Activated CD8-positive, alpha-beta T cell treated with anti-CD3 and anti-CD28 coated beads for 36 hours (primary cell): ENCODE results near the gene APPBP2. TPM values are rescaled to one million over a fixed set of nuclear protein-coding genes. Genes with fewer than 3 reads are reported as not detected.
"Not testable (repeated sequence)": the region's sequence is repeated elsewhere in the genome, so short reads cannot be mapped to it uniquely, and the experiment has no call there.

Source experiments
- ATAC-seq: fragments of 200-7000 bp; cut with Tn5 transposase; one replicate; pipeline ENCODE4 v1.10.0; 2021; ENCODE audit warnings: mild to moderate bottlenecking, moderate library complexity
- CTCF ChIA-PET: fragments of 350-600 bp; sonication (Branson Sonifier 250); formaldehyde crosslinking; loops from one replicate; lab custom pipeline; 2021; ENCODE audit warnings: antibody characterized with exemption; lab: Charles Lee
- POLR2A ChIA-PET: fragments of 350-600 bp; sonication (Branson Sonifier 250); formaldehyde crosslinking; loops from one replicate; lab custom pipeline; 2021; ENCODE audit warnings: antibody characterized with exemption; lab: Charles Lee
- DNase-seq: peaks from one replicate; pipeline ENCODE4 v3.0.0-alpha.2; 2020
- H3K27ac Mint-ChIP-seq: one replicate; pipeline ENCODE4 v1.8.0; 2021; ENCODE audit warnings: mild to moderate bottlenecking, mixed read lengths
- H3K27me3 Mint-ChIP-seq: one replicate; pipeline ENCODE4 v1.8.0; 2021; ENCODE audit warnings: mixed read lengths
- H3K36me3 Mint-ChIP-seq: one replicate; pipeline ENCODE4 v1.8.0; 2021; ENCODE audit warnings: low read depth, mixed read lengths
- H3K4me1 Mint-ChIP-seq: one replicate; pipeline ENCODE4 v1.8.0; 2021; ENCODE audit warnings: low read depth, mixed read lengths
- H3K4me3 Mint-ChIP-seq: one replicate; pipeline ENCODE4 v1.8.0; 2021; ENCODE audit warnings: mild to moderate bottlenecking, moderate library complexity, mixed read lengths
- H3K9me3 Mint-ChIP-seq: one replicate; pipeline ENCODE4 v1.8.0; 2021; ENCODE audit warnings: mixed read lengths
- CTCF ChIP-seq: fragments of 200-600 bp; IDR thresholded peaks from one replicate; pipeline ENCODE4 v1.8.0; 2022; ENCODE audit warnings: antibody characterized with exemption, mild to moderate bottlenecking
- intact Hi-C: fragments of 100-400 bp; cut with micrococcal nuclease; formaldehyde crosslinking; loops from one replicate; pipeline ENCODE4 v1.10.0; 2022
- total RNA-seq, 2 experiments: library from RNA; stranded (reverse); gene quantifications; one replicate each; pipeline ENCODE4 v1.2.3, GENCODE V29; 2021

Gene APPBP2
- total RNA-seq, 2 experiments from 2014 or later = 22.5 to 22.8 TPM

- Mint-ChIP-seq H3K4me3 (no peak overlapping the region), H3K27me3 (no peaks in the 10 kb centered on the region), H3K9me3 (no peaks in the 10 kb centered on the region), H3K27ac (no peak overlapping the region), H3K4me1 (peaks cover 4% of the 10 kb centered on the region), H3K36me3 (no peaks in the 10 kb centered on the region)
- ATAC-seq (no peak), DNase-seq (peak; percentile 4)
- intact Hi-C loops = no loop called here
- POLR2A ChIA-PET = interaction anchor here (0.9 to 1.1 kb wide), 2 partner anchors 13 to 281 kb away, joined by 3 read pairs; no protein-coding TSS in a partner anchor
- CTCF ChIA-PET = interaction anchor here (1.4 to 2.1 kb wide), 2 partner anchors 12 to 214 kb away, joined by 4 to 5 read pairs; no protein-coding TSS in a partner anchor
- TF ChIP-seq CTCF = no peak
Observed at GRCh38 chr17:60423865-60424264, 102.2 kb downstream of the APPBP2 start.

DNA sequence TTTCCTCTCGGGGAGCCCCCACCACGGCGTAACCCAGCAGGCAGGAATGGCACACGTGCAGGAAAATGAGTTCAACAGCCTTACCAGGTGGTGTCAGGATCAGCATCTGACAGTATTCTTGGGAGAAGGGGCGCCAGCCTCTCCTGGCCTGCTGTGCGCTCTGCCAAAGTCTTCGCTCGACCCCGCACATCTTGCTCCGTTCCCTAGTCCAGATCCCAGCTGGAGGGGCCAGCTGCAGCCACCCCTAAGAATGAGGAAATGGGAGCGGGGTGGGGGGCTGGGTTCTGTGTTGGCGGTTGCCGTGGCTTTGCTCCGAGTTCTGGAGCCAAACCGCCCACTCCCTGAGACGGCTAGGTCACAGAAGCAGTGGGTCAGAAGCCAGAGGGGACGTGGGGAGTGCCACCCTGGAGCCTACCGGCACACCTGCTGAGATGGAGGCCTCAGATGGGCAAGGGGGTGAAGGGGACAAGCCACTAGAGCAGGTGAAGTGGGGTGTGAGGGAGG is 103.8 kb downstream of the APPBP2 start, which contains the start of gene CHCT1:
Gene CHCT1 (plus strand): TSS at position 328 of the 504 bp plus-strand sequence. CDS start 104 bp downstream, at position 432.
- no peak for TF ChIP-seq CTCF
- H3K4me1 Mint-ChIP-seq = peaks cover 4% of the 10 kb centered on the region
- ChIA-PET POLR2A (no interaction called here), CTCF (interaction anchor here (1.7 kb wide), 1 partner anchor 54 kb away, joined by 8 read pairs; no protein-coding TSS in a partner anchor)
- DNase-seq (no peak), ATAC-seq (no peak)
- no peaks in the 10 kb centered on the region for H3K27me3 Mint-ChIP-seq
- H3K9me3 Mint-ChIP-seq = no peaks in the 10 kb centered on the region
- no peaks in the 10 kb centered on the region for H3K36me3 Mint-ChIP-seq
- intact Hi-C loops = no loop called here
- peak within 1 kb of the TSS; percentile 69 for H3K4me3 Mint-ChIP-seq
- peak within 1 kb of the TSS; percentile 83 for H3K27ac Mint-ChIP-seq

- POLR2A ChIA-PET = no interaction called here
- no peaks in the 10 kb centered on the region for H3K27me3 Mint-ChIP-seq
- intact Hi-C loops = no loop called here
- ATAC-seq = peak; percentile 98
- TF ChIP-seq CTCF = peak; percentile 100
- H3K9me3 Mint-ChIP-seq = no peaks in the 10 kb centered on the region
- H3K4me1 Mint-ChIP-seq = peaks cover 4% of the 10 kb centered on the region
- CTCF ChIA-PET = interaction anchor here (0.5 to 1.7 kb wide), 19 partner anchors 12 to 341 kb away, joined by 3 to 9 read pairs (median 4); no protein-coding TSS in a partner anchor
- H3K27ac Mint-ChIP-seq = peak overlapping the region; percentile 83
- peak; percentile 85 for DNase-seq
- peak overlapping the region; percentile 69 for H3K4me3 Mint-ChIP-seq
- H3K36me3 Mint-ChIP-seq = no peaks in the 10 kb centered on the region
Observed at GRCh38 chr17:60421273-60422161, 104.5 kb downstream of the APPBP2 start.

- CTCF ChIA-PET = interaction anchor here (0.9 kb wide), 1 partner anchor 188 kb away, joined by 3 read pairs; no protein-coding TSS in a partner anchor
- H3K36me3 Mint-ChIP-seq, H3K9me3 Mint-ChIP-seq, H3K27me3 Mint-ChIP-seq, H3K4me1 Mint-ChIP-seq, DNase-seq, intact Hi-C loops, H3K4me3 Mint-ChIP-seq, POLR2A ChIA-PET, H3K27ac Mint-ChIP-seq, ATAC-seq: not testable (repeated sequence)
Observed at GRCh38 chr17:60419875-60420274, 106.2 kb downstream of the APPBP2 start.

DNA sequence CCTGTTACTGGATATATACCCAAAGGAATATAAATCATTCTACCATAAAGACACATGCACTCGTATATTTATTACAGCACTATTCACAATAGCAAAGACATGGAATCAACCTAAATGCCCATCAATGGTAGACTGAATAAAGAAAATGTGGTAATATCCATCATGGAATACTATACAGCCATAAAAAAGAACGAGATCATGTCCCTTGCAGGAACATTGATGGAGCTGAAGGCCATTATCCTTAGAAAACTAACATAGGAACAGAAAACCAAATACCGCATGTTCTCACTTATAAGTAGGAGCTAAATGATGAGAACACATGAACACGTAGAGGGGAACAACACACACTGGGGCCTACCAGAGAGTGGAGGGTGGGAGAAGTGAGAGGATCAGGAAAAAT is 107.0 kb downstream of the APPBP2 start:
- H3K4me1 Mint-ChIP-seq, H3K27ac Mint-ChIP-seq, H3K27me3 Mint-ChIP-seq, DNase-seq, CTCF ChIA-PET, H3K36me3 Mint-ChIP-seq, H3K9me3 Mint-ChIP-seq, ATAC-seq, intact Hi-C loops, H3K4me3 Mint-ChIP-seq, POLR2A ChIA-PET: not testable (repeated sequence)
